Stomach (tissue), 9 donors: ENCODE results near the gene PTMA. TPM values are rescaled to one million over a fixed set of nuclear protein-coding genes. Genes with fewer than 3 reads are reported as not detected.

Experiments
- DNase-seq, 2 donors: peaks; one replicate each; pipeline versions ENCODE4 v3.0.0 to v3.0.0-alpha.2; 2013 to 2019
- H3K27ac ChIP-seq, 5 donors: fragments of 200-600 bp in 4 of 5; sonication (generic) in 4 of 5; one replicate each; pipeline ENCODE4 v1.5.1; 2013 to 2019; ENCODE audit warnings: mild to moderate bottlenecking in 1 of 5, moderate library complexity in 1 of 5
- H3K27me3 ChIP-seq, 3 donors: fragments of 200-600 bp; sonication (generic); one replicate each; pipeline ENCODE4 v1.5.1; 2017 to 2019; ENCODE audit warnings: mixed run types in 1 of 3
- H3K36me3 ChIP-seq, 4 donors: fragments of 200-600 bp; sonication (generic); 1 replicate in 3 of 4; 2 replicates in 1 of 4; pipeline ENCODE4 v1.5.1; 2016 to 2019
- H3K4me1 ChIP-seq, 4 donors: fragments of 200-600 bp; sonication (generic); one replicate each; pipeline ENCODE4 v1.5.1; 2016 to 2019
- H3K4me3 ChIP-seq, 4 donors: fragments of 200-600 bp; sonication (generic) in 3 of 4; one replicate each; pipeline ENCODE4 v1.5.1; 2016 to 2019; ENCODE audit warnings: mild to moderate bottlenecking in 1 of 4
- H3K9me3 ChIP-seq, 4 donors: fragments of 200-600 bp; sonication (generic); one replicate each; pipeline ENCODE4 v1.5.1; 2016 to 2019
- EP300 ChIP-seq: sonication (generic); formaldehyde crosslinking; IDR thresholded peaks from one replicate; pipeline ENCODE4 v1.6.1; 2017; ENCODE audit warnings: antibody characterized with exemption
- POLR2A ChIP-seq, 4 donors: fragments of 450-650 bp; IDR thresholded peaks; one replicate each; pipeline ENCODE4 v1.6.1; 2016; ENCODE audit warnings: antibody characterized with exemption in 4 of 4, control low read depth in 2 of 4, mild to moderate bottlenecking in 1 of 4, moderate library complexity in 1 of 4
- POLR2AphosphoS5 ChIP-seq, 3 donors: sonication (generic); formaldehyde crosslinking; IDR thresholded peaks; one replicate each; pipeline ENCODE4 v1.6.1; 2016; ENCODE audit warnings: antibody characterized with exemption in 3 of 3
- WGBS, 5 donors: extraction: QIAGEN DNeasy Blood & Tissue Kit in 3 of 5; methylation state at CpG; one replicate each; pipeline versions ENCODE4 v1.1.5 to v1.1.7; 2013 to 2018; 5-methylcytosine and 5-hydroxymethylcytosine counted together
- intact Hi-C: fragments of 100-400 bp; cut with DNase I; formaldehyde crosslinking; loops from one replicate; pipeline ENCODE4 v1.15.1; 2023; ENCODE audit warnings: low total_unique reads
- polyA plus RNA-seq, 3 donors: library from polyadenylated mRNA; stranded (reverse); fragments of 200-250 nt; gene quantifications; one replicate each; pipeline ENCODE4 v1.2.3, GENCODE V29; 2013
- total RNA-seq, 5 donors: library from RNA; depleted of rRNA; stranded (reverse); fragments of >200 nt; gene quantifications; one replicate each; pipeline versions ENCODE4 v1.1.0 to v1.2.3, GENCODE V29; 2014 to 2016
- TF ChIP-seq, protein P1 (sequence below), 7 experiments: fragments of 450-650 bp in 4 of 7; fragments of 200-600 bp in 3 of 7; sonication (generic) in 3 of 7; IDR thresholded peaks; one replicate each; pipeline ENCODE4 v1.5.1; 2016 to 2019; ENCODE audit warnings: antibody characterized with exemption in 7 of 7, control low read depth in 2 of 7, mild to moderate bottlenecking in 1 of 7
- donor health status: healthy with polysubstance abuse.
- donor health status: Bipolar disorder and iron deficiency.
- donor health status: healthy.

PTMA gene
- total and polyA plus RNA-seq, 8 donors, result 244 to 2,006 (median 1,059) TPM

DNA sequence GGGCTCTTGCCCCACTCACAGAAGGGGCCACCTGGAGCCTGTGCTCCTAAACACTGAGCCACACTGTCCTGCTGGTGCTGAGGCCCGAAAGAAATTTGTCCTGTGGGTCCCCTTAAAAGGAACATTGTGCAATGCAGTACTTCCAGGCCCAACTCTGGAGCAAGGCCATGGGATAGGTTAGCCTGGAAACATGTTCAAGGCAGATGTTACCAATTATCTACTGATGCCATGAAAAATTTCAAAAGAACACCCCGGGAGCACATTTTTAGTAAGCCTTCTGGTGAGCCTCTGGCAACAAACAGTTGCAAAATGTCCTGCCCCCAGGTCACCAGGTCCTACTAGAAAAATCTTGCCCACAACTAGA, 12.3 kb upstream of the PTMA start:
- no peak for DNase-seq

DNA sequence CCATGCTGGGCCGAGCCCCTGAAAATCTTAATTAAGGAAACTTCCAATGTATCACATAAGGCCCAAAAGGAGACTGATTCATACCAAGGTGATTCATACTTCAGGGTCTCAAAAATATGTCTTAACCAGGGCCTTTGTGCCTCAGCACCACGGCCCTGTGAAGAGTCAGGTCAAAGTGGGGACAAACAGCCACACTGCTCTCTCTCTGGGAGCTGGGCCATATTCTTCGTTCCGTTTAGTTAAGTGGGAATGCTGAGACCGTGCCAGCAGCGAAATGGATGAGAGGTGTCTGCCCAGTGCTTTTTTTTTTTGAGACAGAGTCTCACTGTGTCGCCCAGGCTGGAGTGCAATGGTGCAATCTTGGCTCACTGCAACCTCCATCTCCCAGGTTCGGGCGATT, 9.3 kb upstream of the PTMA start:
- Histone ChIP-seq H3K36me3 (no peaks in the 10 kb centered on the region), H3K4me3 (no peak overlapping the region), H3K9me3 (no peaks in the 10 kb centered on the region), H3K27me3 (no peaks in the 10 kb centered on the region), H3K27ac (no peak overlapping the region), H3K4me1 (peaks cover 15 to 28% (median 17%) of the 10 kb centered on the region in 4 donors)
- 78 to 90% (median 81%) methylated on average over 9 of the region's 9 CpGs for WGBS, 5 donors
- intact Hi-C loops, result no loop called here
- TF ChIP-seq, protein P1, sequence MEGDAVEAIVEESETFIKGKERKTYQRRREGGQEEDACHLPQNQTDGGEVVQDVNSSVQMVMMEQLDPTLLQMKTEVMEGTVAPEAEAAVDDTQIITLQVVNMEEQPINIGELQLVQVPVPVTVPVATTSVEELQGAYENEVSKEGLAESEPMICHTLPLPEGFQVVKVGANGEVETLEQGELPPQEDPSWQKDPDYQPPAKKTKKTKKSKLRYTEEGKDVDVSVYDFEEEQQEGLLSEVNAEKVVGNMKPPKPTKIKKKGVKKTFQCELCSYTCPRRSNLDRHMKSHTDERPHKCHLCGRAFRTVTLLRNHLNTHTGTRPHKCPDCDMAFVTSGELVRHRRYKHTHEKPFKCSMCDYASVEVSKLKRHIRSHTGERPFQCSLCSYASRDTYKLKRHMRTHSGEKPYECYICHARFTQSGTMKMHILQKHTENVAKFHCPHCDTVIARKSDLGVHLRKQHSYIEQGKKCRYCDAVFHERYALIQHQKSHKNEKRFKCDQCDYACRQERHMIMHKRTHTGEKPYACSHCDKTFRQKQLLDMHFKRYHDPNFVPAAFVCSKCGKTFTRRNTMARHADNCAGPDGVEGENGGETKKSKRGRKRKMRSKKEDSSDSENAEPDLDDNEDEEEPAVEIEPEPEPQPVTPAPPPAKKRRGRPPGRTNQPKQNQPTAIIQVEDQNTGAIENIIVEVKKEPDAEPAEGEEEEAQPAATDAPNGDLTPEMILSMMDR (IDR thresholded peaks at IDR 0.05), result no peak
- TF ChIP-seq POLR2AphosphoS5 (IDR thresholded peaks at IDR 0.05) (no peak), POLR2A (IDR thresholded peaks at IDR 0.05) (no peak), EP300 (no peak)
- peak in 1 of 2 donors; percentile 26 for DNase-seq

More for the DNA sequence above, 12.3 kb upstream of the PTMA start:
- TF ChIP-seq EP300, result no peak
- no peak for TF ChIP-seq POLR2AphosphoS5 (IDR thresholded peaks at IDR 0.05)
- TF ChIP-seq POLR2A (IDR thresholded peaks at IDR 0.05), result no peak
- TF ChIP-seq, protein P1 (IDR thresholded peaks at IDR 0.05), result no peak
- H3K9me3 ChIP-seq, result no peaks in the 10 kb centered on the region
- intact Hi-C loops, result no loop called here
- H3K4me3 ChIP-seq, result no peak overlapping the region
- H3K27ac ChIP-seq, result peak overlapping the region in 2 of 5 donors; percentile 34 to 62
- H3K4me1 ChIP-seq, result no peaks in the 10 kb centered on the region
- no peaks in the 10 kb centered on the region for H3K36me3 ChIP-seq
- H3K27me3 ChIP-seq, result no peaks in the 10 kb centered on the region
- 50 to 87% (median 83%) methylated on average over 1 to 2 of the region's 2 CpGs for WGBS, 5 donors

DNA sequence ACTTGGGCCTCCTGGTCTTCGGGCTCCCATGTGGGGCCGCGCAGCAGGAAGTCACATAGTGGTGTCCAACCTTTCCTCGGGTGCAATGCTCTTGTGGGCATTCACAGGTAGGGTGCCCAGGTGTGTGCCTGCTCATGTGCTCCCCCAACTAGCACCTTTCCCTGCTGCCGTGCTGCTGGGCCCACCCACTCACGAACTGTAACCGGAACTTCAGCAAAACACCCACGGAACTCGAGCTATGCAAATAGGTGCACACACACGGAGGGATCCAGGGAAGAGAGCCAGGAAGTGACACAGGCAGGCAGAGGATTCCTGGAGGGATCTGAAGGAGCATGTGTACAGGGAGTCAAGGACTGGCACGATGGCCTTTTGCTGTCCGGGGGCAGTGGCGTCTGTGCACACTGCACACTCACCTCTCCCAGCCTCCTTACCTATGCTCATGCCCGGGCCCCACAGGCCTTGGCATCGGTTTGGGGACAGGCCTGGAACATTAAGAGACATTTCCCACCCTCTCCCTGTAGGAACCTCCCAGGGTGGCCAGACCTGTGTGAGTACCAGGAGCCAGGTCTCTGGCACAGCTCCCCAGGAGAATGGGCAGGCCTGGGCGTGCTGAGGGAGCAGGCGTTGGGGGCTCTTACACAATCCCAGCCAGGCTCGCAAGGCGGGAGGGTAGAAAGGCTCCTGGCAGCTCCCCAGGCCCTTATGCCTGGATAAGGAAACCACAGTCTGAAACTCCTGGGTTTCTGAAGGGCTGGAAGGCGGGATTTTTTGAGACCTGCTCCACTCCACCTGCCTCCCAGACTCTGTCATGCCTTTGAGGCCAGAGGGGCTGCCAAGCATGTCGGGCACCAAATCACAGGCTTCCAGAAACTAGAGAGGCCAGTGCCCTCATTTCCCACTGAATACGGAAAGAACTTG, 6.6 kb upstream of the PTMA start:
- H3K4me3 ChIP-seq, result no peak overlapping the region

DNA sequence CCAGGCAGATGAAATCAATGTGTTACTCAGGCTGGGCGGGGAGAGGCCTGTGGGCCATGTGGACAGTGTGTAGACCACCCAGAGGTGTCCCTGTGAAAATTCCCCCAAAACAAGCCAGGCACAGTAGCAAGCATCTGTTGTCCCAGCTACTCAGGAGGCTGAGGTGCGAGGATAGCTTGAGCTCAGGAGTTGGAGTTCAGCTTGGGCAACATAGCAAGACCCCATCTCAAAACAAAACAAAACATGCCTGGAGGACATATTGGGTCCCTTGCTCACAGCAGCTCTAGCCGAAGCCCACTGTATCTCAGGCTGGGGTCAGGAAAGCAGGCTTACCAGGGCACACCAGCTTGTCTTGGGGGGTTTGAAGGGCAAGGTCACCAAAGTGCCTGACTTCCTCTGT, 4.3 kb upstream of the PTMA start:
- Histone ChIP-seq H3K36me3 (no peaks in the 10 kb centered on the region), H3K4me3 (no peak overlapping the region), H3K27me3 (no peaks in the 10 kb centered on the region), H3K4me1 (peaks cover 25 to 52% (median 36%) of the 10 kb centered on the region in 4 donors), H3K9me3 (no peaks in the 10 kb centered on the region), H3K27ac (no peak overlapping the region)
- intact Hi-C loops, result no loop called here
- no peak for DNase-seq
- 94 to 97% (median 96%) methylated on average over 3 of the region's 3 CpGs for WGBS, 5 donors
- TF ChIP-seq POLR2AphosphoS5 (IDR thresholded peaks at IDR 0.05) (no peak), EP300 (no peak), POLR2A (IDR thresholded peaks at IDR 0.05) (no peak)

More for the DNA sequence above, 6.6 kb upstream of the PTMA start:
- Histone ChIP-seq H3K4me1 (peaks cover 25 to 52% (median 33%) of the 10 kb centered on the region in 4 donors), H3K27me3 (no peaks in the 10 kb centered on the region), H3K36me3 (no peaks in the 10 kb centered on the region), H3K9me3 (no peaks in the 10 kb centered on the region), H3K27ac (peak overlapping the region; percentile 13 to 75 (median 63))
- DNase-seq, result peak; percentile 63 to 86
- intact Hi-C loops, result no loop called here
- TF ChIP-seq, protein P1 (IDR thresholded peaks at IDR 0.05), result no peak
- TF ChIP-seq POLR2AphosphoS5 (IDR thresholded peaks at IDR 0.05) (no peak), POLR2A (IDR thresholded peaks at IDR 0.05) (no peak), EP300 (no peak)
- 31 to 59% (median 48%) methylated on average over 21 to 22 of the region's 22 CpGs for WGBS, 5 donors
